AG04449 (cell line): ENCODE data around the gene DLK1.

Experiments used
- CTCF ChIA-PET: fragments of 350-600 bp; formaldehyde crosslinking; extraction: SDS; loops from one replicate; lab custom pipeline; 2021; ENCODE audit warnings: antibody characterized with exemption; lab: Yijun Ruan, JAX
- POLR2A ChIA-PET: fragments of 400-600, 350-600 bp; formaldehyde crosslinking; extraction: SDS; loops from one replicate; lab custom pipeline; 2020; ENCODE audit warnings: antibody characterized with exemption, inconsistent platforms; lab: Yijun Ruan, JAX
- DNase-seq: peaks from one replicate; pipeline ENCODE4 v3.0.0-alpha.2; 2010; ENCODE audit warnings: low read depth, low spot score
- H3K4me3 ChIP-seq: 2 replicates; pipeline ENCODE4 v1.5.1; 2011; ENCODE audit warnings: low read depth, mild to moderate bottlenecking, control low read depth, low read length
- TF ChIP-seq, protein P1 (sequence below): IDR thresholded peaks from one replicate; pipeline ENCODE4 v1.5.1; 2011; ENCODE audit warnings: mild to moderate bottlenecking, moderate library complexity, low read length, control low read depth, inconsistent platforms; ENCODE audit not compliant: insufficient read depth; ENCODE audit errors: missing control alignments

Gene DLK1

DNA sequence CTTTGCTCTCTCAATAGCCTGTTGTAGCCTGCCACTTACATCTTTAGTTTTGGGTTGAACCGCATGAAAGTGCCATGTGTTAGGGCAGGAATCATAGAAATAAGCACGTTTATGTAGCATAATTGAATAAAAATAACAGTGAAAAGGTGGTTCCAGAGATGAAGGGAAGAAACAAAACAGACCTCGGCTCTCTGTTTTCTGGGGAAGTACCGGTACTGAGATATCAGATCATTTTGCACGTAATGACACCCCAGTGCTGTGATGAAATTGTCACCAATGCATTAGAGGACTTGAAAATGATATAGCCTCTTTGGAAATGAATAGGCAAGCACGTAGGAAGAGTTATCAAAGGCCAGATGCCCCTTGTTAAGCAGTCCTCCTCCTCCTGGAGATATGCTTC lies 42.5 kb upstream of the DLK1 start:
- POLR2A ChIA-PET = no interaction called here
- TF ChIP-seq, protein P1, sequence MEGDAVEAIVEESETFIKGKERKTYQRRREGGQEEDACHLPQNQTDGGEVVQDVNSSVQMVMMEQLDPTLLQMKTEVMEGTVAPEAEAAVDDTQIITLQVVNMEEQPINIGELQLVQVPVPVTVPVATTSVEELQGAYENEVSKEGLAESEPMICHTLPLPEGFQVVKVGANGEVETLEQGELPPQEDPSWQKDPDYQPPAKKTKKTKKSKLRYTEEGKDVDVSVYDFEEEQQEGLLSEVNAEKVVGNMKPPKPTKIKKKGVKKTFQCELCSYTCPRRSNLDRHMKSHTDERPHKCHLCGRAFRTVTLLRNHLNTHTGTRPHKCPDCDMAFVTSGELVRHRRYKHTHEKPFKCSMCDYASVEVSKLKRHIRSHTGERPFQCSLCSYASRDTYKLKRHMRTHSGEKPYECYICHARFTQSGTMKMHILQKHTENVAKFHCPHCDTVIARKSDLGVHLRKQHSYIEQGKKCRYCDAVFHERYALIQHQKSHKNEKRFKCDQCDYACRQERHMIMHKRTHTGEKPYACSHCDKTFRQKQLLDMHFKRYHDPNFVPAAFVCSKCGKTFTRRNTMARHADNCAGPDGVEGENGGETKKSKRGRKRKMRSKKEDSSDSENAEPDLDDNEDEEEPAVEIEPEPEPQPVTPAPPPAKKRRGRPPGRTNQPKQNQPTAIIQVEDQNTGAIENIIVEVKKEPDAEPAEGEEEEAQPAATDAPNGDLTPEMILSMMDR = no peak
- CTCF ChIA-PET = interaction anchor here (1.0 to 1.5 kb wide), 4 partner anchors 9 to 299 kb away, joined by 3 to 4 read pairs (median 3); no protein-coding TSS in a partner anchor
- no peak for DNase-seq
- no peak overlapping the region for H3K4me3 ChIP-seq

DNA sequence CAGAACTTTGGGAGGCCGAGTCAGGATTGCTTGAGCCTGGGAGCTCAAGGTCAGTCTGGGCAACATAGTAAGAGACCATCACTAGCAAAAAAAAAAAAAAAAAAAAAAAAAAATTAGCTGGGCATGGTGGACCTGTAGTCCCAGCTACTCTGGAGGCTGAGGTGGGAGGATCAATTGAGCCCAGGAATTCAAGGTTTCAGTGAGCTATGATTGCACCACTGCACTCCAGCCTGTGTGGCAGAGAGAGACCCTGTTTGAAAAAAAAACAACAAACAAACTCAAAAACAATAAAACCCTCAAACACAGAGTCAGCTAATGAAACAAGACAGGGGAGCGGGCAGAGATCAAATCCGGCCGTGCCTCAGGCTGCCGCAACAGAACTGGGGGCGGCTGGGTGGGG lies 41.7 kb upstream of the DLK1 start:
- TF ChIP-seq, protein P1 = no peak
- ChIA-PET CTCF (interaction anchor here (1.1 to 1.5 kb wide), 3 partner anchors 12 to 300 kb away, joined by 3 to 4 read pairs (median 3); no protein-coding TSS in a partner anchor), POLR2A (no interaction called here)
- H3K4me3 ChIP-seq = no peak overlapping the region
- no peak for DNase-seq

DNA sequence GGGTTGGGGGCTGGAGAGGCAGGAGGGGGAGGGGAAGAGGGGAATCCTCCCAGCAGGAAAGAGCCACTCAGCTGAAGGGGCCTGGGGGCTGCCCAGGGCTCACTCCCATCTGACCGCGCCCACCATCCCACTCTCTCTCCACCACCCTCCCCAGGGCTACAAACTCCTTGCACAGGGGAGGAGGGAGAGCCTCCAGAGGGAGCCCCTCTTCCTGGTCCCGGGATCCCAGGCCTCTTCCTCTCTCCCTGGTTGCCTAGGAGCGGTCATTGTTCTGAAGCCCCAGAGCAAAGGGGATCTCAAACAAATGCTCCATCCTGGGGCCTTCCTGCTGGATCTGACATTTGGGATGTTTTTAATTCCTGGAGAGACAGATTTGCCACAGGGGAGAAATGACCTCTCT lies 39.8 kb upstream of the DLK1 start:
- DNase-seq = no peak
- ChIA-PET POLR2A (no interaction called here), CTCF (interaction anchor here (1.1 kb wide), 1 partner anchor 302 kb away, joined by 3 read pairs; no protein-coding TSS in a partner anchor)
- H3K4me3 ChIP-seq = no peak overlapping the region
- TF ChIP-seq, protein P1 = no peak

DNA sequence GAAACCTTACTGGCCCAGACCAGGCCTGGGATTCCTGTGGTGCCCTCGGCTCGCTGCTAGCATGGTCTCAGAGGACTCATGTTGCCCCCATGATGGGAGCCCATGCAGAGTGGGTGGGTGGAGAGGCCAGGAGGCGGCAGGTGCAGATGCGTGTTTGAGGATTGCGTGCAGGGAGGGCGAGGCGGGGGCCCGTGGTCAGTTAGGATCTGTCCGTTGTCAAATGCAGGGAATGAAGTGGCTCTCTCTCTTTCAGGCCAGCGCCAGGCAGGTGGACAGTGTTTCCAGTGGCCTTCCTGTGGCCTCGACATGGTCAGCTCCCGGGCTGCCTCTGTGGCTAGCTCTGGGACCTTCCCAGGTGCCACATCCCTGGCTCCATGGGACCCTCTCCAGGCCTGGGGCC lies 39.3 kb upstream of the DLK1 start:
- ChIA-PET POLR2A (no interaction called here), CTCF (interaction anchor here (1.1 kb wide), 1 partner anchor 303 kb away, joined by 3 read pairs; no protein-coding TSS in a partner anchor)
- no peak overlapping the region for H3K4me3 ChIP-seq
- TF ChIP-seq, protein P1 = no peak
- DNase-seq = no peak

DNA sequence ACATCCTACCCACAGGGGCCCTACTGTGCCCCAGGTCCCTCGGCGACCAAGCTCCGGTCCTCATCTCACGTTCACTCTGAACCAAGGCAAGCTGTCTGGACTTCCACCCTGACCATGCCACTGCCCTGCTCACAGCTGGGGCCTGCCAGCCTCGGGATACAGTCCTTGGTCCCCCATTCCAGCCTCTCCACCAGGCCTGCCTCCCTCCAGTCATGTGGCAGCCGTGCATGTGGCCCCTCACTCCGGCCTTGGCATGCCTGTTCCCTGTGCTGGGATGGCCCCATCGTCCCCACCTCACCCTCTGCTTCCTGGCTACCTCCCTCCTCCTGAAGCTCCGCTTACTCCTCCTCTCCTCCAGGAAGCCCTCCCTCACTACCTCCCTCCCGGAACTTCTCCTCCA lies 38.6 kb upstream of the DLK1 start:
- ChIA-PET POLR2A (no interaction called here), CTCF (interaction anchor here (1.2 kb wide), 2 partner anchors 9 to 303 kb away, joined by 4 to 5 read pairs; no protein-coding TSS in a partner anchor)
- no peak overlapping the region for H3K4me3 ChIP-seq
- no peak for DNase-seq
- TF ChIP-seq, protein P1 = no peak

DNA sequence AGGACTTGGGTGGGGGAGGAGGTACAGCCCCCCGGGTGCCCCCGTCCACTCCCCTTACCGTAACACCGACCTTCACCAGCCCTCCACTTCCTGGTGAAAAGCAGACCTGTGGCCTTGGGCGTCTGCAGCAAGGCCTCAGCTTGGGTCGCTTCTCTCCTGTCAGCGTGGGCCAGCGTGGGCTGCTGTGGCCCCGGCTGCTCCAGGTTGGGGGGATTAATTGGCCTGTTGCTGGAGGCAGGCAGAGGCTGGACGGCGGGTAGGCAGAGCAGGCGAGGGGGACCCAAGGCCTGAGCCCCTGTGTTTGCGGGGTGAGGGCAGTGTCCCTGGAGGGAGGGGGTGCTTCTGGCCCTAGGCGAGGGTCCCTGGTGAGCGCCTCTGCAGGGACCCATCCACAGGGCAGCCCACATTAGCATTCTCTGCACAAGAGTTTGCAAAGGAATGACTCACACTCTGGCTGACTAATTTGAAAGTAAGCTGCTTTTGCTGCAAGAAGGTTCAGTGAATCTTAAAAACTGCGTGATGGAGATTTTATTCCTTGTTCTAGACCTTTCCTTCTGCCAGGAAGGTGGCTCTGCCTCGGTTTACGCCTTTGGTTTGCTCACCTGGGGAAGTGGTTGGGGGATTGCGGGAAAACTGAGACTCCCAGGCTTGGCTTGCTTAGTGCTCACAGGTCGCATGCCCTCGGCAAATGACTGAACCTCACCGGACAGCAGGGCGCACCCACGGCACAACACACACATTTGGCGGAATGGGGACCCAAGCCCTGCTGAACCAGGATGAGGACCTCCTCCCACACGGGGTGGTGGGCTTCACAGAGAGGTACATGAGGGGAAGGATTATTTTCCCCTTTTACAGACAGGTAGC lies 37.9 kb upstream of the DLK1 start:
- TF ChIP-seq, protein P1 = no peak
- peak; percentile 23 for DNase-seq
- POLR2A ChIA-PET = no interaction called here
- no peak overlapping the region for H3K4me3 ChIP-seq
- CTCF ChIA-PET = interaction anchor here (0.6 to 1.2 kb wide), 4 partner anchors 9 to 304 kb away, joined by 4 to 5 read pairs (median 4); no protein-coding TSS in a partner anchor
